GM21528 (cell line): ENCODE results near the gene C10orf53.

Experiments used
- ATAC-seq: cut with Tn5 transposase; IDR thresholded peaks from one replicate; pipeline ENCODE4 v1.9.1; 2021; ENCODE audit warnings: mild to moderate bottlenecking, moderate library complexity; ENCODE audit not compliant: unreplicated experiment, low FRiP score

Gene C10orf53

GRCh38 chr10:49736564-49737113, 57.2 kb downstream of the C10orf53 start:
- no peak for ATAC-seq

GRCh38 chr10:49737474-49738201, 58.2 kb downstream of the C10orf53 start:
- ATAC-seq: no peak

GRCh38 chr10:49738616-49739360, 59.3 kb downstream of the C10orf53 start:
- no peak for ATAC-seq

DNA sequence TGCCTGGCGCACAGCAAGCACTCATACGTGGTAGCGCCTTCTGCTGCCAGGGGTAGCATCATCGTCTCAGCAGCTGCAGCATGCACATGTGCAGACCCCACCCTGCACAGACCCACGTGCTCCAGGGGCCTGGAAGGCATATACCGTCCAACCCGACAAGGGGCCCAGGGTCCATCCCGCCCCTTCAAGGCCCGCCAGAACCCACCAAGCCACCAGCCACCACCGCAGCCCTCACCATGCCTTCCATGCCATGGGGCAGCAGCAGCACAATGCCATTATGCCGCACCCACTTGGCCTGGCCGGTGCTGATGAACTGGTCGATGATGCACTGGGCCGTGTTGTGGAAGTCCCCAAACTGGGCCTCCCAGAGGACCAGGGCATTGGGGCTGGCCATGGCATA, 60.0 kb downstream of the C10orf53 start:
- ATAC-seq: no peak

DNA sequence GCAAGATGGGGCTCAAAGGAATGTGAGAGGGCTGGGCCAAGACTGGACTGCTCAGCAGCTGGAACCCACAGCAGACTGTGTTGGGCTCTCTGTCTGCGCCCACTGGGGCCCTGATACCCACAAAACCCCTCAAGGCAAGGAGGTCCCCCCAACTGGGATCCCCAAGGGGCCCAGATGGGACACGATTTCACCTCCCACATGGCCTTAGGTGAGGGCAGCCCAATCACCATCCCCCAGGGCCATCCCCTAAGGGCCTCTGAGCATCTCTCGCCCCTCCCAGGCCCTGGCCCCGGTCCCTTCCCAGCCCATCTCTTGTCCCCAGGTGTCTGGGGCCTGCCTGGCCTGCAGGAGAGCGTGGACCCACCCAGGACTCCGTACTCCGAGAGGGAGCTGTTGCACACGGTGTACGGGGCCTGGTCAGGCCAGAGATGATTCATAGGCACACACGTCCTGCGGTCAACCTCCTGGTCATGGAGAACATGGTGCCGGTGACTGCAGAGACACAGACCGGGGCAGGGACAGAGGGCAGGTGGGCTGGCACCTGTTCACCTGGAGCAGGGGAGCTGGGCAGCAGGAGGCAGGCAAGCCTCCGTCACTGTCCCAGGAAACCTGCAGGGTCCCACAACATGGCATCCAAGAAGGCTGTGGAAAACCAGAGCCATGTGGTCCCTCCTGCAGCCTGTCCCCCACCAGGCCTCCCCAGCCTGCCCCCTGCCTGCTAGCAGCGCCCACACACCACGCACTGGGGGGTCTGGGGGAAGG, 61.1 kb downstream of the C10orf53 start:
- no peak for ATAC-seq

DNA sequence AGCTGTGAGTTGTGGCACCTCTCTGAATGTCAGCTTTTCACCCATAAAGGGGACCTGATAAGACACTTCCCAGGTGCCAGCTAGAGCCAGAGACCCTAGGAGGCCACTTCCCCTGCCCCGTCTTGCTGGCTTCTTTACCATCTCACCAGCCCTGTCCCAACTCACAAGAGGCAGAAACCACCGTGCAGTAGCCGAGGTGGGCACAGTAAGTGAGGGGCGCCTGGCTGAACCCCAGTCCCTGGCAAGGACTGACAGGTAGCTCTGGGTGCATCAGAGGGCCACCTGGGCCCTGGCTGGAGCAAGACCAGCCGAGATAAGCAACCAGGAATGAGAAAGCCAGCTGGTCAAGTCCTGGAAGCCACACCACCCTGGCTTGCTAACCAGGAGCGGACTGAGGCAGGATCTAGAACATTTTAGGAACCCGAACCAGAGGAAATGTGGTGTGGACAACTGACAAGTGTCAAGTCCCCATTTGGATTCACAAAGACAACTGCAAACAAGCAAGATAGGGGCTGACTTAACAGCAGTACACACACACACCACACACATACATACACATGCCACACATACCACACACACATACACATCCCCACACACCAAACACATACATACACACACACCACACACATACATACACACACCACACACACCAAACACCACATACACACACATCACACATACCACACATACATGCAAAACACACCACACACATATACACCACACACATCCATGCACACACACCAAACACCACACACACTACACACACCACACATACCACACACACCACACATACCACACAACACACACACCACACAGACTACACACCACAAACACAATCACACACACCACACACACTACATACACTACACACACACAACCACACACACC, 61.9 kb downstream of the C10orf53 start:
- no peak for ATAC-seq

GRCh38 chr10:49742683-49743463, 63.4 kb downstream of the C10orf53 start:
- no peak for ATAC-seq

DNA sequence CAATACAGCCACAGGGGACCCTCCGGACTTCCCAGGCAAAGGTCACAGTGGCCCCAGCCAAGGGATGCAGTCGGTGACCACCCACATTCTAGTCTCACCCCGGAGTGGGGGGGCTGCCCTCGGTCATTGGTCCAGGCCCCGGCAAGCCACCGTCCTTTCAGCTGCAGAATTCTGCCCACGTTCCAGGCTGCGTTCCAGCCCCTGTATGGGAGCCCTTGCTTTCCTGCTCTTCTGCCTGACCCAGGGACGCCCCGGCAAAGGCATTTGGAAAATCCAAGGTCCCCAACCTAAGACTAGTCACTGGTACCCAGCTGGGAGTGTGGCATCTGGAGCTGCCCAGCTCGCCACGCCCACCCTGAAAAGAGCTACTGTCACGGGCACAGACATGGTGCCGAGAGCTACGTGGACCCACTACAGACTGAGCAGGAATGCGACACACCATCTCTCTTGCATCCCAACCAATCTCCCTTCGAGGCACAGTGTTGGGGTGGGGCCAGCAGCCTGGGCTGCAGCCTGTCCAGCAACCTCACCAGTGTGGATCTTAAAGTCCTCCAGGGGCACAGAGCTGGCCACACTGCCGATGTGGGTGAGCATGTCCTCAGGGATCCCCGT, 64.1 kb downstream of the C10orf53 start:
- ATAC-seq: no peak

- no peak for ATAC-seq
Observed at GRCh38 chr10:49744091-49744685, 64.7 kb downstream of the C10orf53 start.

DNA sequence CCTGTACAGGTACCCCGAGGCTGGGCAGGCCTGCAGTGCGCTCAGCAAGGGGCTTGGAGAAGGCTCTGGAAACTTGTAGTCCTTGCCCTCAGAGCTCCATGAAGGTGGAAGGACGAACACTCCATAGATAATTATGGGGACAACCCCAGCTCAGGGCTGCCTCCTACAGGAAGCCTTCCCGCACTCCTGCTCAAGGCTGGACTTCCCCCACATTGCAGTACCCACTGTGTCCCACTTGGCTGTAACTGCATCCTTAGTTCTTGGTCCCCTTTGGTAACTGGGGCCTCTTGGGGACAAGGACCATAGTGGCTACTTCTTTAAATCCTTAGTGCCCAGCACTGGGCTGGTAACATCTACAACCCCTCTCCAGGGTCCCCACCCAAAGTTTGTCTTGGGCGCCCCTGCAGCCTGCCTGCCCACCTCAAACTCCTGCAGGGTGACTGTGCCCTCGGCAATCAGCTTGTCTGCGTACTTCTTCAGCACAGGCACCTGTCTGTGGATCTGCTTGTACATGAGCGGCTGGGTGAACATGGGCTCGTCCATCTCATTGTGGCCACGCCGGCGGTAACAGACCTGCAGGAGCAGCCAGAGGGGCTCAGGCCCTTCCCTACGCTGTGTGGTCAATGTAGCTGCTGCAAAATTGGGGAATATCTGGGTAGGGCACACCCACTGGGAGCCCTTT, 65.6 kb downstream of the C10orf53 start:
- no peak for ATAC-seq

DNA sequence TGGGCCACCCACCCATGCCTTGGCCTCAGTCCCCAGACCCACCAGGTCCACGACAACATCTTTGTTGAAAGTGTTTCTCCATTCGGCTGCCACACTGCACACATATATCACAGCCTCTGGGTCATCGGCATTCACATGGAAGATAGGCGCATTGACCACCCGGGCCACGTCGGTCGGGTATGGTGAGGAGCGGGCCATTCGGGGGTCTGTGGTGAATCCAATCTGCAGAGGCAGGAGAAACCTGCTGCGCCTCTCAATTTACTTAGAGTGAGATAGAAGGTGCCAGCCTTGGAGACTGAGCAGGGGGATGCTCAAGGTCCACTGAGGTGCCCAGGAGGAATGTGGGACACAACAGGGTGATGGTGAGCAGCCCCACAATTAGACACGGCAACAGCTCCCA, 66.3 kb downstream of the C10orf53 start:
- no peak for ATAC-seq

GRCh38 chr10:49746626-49747302, 67.3 kb downstream of the C10orf53 start:
- no peak for ATAC-seq
